Measurements from ENCODE around the gene ITGB1.

The ITGB1 gene

DNA sequence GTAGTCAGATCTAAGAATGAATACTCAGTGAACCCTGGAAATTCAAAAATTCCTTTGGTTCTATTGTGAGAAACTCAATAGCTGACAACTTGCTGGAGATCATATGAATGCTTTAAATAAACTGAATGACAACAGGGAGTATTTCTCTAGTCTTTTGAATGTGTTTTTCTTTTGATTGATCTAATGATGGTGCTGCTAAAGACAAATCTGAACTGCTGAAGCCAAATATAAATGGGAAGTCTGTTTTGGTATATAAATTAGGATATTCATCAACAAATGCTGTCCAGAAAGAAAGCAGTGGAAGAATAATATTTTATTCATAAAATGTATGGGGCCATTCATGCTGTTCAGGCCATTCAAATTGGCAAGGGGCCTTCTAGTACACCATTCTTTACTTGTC lies 79.4 kb downstream of the ITGB1 start:
- DNase-seq, result no peak

DNA sequence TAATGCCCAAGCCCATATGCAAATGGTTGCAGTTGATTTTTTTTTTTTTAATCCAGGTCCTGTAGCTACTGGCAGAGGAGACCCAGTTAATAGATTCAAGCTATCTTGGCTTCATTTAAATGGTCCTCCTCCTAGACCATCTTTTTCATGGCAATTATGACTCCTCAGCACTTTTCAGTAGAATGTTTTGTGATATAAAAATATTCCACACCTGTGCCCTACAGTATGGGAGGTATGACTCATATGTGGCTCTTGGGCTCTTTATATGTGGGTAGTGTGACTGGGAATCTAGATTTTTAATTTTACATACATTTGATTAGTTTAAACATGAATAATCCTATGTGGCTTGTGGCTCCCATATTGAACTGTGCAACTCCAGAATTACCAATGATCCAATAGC lies 80.1 kb downstream of the ITGB1 start:
- DNase-seq, result no peak

DNA sequence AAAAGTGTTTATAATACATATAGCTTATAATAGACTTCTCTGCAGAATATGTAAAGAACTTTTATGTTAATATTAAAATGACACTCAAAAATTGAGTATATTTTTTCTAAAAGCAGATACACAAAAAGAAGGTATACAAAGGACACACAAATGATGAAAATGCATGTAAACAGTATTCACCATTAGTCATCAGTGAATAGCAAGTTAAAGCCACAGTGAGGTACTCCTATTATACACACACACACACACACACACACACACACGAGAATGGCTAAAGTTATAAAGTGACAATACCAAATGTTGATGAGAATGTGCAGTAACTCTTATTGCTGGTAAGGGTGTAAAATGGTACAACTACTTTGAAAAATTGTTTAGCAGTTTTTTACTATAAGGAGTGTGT lies 92.9 kb downstream of the ITGB1 start:
- no peak for DNase-seq

DNA sequence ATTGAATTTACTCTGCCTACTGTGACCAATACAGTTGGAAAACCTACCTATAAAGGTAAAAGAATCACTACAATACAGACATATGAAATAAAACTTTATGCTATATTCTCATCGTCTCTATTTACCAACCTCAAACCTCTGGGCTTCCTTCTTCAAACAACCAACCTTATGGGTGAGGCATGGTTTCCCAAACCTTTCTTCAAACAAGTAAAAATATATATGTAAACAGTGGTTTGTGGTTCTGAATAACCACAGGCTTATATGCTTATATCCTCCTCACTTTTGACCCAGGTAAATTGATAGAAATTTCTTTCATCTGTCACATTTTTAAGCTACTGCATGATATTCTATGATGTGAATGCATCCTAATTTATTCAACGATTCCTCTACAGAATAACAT lies 103.6 kb downstream of the ITGB1 start:
- no peak for DNase-seq

DNA sequence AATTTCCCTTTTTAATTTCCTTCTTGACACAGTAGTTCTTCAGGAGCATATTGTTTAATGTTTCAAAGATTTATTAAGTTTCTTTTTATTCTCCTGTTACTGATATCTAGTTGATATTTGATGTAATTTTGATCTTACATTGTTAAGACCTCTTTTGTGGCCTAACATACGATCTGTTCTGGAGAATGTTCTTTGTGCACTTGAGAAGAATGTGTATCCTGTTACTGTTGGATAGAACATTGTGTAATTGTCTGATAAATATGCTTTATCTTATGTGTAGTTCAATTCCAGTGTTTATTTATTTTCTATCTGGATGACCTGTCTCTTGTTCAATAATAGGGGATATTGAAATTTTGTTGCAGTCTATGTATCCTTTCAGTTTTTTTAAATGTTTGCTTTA lies 106.7 kb downstream of the ITGB1 start:
- no peak for DNase-seq
